Measurements from ENCODE around the gene RAB12. TPM values are rescaled to one million over a fixed set of nuclear protein-coding genes. Genes with fewer than 3 reads are reported as not detected.

Gene RAB12
- total and polyA plus RNA-seq, 2 donors: 52.0 to 81.8 TPM

DNA sequence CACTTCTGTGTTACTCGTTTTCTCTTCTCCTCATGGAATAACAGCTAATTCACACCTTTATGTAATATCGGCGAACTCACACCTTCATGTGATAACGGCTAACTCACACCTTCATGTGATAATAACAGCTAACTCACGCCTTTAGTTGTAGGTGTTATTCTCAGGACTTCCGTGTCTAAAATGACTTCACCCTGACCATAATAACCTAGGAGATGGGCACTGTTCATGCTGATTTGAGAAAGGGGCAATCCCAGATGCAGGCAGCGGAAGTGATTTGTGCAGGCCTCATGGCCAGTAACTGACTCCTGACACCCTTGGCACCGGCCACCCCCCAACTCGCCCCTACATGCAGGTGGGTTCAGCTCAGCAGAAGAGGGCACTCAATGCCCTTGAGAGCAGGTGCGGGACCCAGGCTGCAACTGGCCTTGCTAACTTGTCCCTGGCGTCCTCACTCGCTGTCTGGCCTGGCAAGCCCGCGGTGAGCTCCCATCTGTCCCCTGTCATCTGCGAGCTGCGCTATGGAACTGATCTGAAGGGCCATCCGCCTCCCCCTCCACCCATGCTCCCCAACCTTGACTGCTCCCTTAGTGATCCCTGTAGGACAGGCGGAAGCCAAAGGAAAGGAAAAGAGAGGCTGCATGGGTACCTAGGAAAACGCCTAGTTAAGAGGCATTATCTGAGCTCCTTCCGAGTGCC is 53.5 kb downstream of the RAB12 start:
- Histone ChIP-seq H3K36me3 (ENCODE audit: insufficient read depth) (no peaks in the 10 kb centered on the region), H3K27ac (ENCODE audit: low read depth) (no peak overlapping the region), H3K4me1 (ENCODE audit: insufficient read depth) (no peaks in the 10 kb centered on the region), H3K4me3 (ENCODE audit: low read depth, low read length) (no peak overlapping the region)
- no peak for DNase-seq (ENCODE audit: extremely low spot score)
- 87% methylated on average over 20 of the region's 20 CpGs for WGBS

DNA sequence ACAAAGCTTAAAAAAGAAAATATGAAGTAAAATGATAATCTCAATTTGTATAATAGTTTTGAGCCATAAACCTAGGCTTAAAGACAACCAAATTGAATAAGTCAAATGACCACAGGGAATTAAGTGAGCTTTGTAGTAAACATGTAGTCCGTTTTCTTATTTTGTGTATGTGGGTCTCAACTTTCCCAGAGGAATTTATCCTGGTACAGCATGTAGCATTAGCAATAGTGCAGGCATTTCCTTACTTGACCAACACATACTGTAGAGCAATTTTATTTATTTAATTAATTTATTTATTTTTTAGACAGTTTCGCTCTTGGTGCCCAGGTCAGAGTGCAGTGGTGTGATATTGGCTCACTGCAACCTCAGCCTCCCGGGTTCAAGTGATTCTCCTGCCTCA is 58.6 kb downstream of the RAB12 start:
- Histone ChIP-seq H3K4me3 (ENCODE audit: low read depth, low read length) (no peak overlapping the region), H3K36me3 (ENCODE audit: insufficient read depth) (no peaks in the 10 kb centered on the region), H3K27ac (ENCODE audit: low read depth) (no peak overlapping the region), H3K4me1 (ENCODE audit: insufficient read depth) (no peaks in the 10 kb centered on the region)
- no peak for DNase-seq (ENCODE audit: extremely low spot score)
- 90% methylated on average over 3 of the region's 3 CpGs for WGBS

DNA sequence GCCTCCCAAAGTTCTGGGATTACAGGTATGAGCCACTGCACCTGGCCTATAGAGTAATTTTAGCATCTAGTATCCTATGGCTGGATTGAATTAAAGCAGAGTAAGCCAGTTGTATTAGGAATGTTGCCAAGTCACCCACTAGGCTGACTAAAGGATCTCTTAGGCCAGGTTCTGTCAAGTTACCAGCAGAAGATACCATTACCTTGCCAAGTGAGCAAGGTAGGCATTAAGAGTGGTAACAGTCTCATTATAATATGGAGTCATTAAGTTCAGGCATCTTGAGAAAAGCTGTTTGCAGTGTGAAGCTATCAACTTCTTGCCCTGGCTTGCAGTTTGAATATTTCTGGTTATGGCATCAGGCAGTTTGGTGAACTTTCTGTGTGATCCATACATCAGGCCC is 59.1 kb downstream of the RAB12 start:
- DNase-seq (ENCODE audit: extremely low spot score): no peak
- no peaks in the 10 kb centered on the region for H3K36me3 ChIP-seq (ENCODE audit: insufficient read depth)
- H3K4me1 ChIP-seq (ENCODE audit: insufficient read depth): no peaks in the 10 kb centered on the region
- H3K4me3 ChIP-seq (ENCODE audit: low read depth, low read length): no peak overlapping the region
- H3K27ac ChIP-seq (ENCODE audit: low read depth): no peak overlapping the region

DNA sequence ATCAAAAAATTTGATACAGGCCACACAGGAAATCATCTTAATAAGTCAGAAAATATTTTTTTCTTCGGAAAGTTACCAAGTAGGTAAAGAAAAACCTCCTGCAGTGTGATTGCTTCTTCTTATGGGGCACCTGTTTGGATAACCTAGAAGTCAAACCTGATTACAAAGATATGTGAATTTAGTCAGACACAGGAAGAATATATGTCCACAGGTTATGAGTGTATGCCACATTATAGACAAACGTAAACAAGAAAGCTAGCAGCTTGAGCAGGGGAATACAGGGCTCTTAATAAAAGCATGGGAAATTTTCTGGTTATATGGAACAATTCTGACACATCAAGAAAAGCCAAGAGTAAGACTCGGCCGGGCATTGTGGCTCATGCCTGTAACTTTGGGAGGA is 60.3 kb downstream of the RAB12 start:
- 71% methylated on average over 4 of the region's 4 CpGs for WGBS
- Histone ChIP-seq H3K27ac (ENCODE audit: low read depth) (peak overlapping the region; percentile 5), H3K36me3 (ENCODE audit: insufficient read depth) (no peaks in the 10 kb centered on the region), H3K4me3 (ENCODE audit: low read depth, low read length) (no peak overlapping the region), H3K4me1 (ENCODE audit: insufficient read depth) (no peaks in the 10 kb centered on the region)
- DNase-seq (ENCODE audit: extremely low spot score): no peak

DNA sequence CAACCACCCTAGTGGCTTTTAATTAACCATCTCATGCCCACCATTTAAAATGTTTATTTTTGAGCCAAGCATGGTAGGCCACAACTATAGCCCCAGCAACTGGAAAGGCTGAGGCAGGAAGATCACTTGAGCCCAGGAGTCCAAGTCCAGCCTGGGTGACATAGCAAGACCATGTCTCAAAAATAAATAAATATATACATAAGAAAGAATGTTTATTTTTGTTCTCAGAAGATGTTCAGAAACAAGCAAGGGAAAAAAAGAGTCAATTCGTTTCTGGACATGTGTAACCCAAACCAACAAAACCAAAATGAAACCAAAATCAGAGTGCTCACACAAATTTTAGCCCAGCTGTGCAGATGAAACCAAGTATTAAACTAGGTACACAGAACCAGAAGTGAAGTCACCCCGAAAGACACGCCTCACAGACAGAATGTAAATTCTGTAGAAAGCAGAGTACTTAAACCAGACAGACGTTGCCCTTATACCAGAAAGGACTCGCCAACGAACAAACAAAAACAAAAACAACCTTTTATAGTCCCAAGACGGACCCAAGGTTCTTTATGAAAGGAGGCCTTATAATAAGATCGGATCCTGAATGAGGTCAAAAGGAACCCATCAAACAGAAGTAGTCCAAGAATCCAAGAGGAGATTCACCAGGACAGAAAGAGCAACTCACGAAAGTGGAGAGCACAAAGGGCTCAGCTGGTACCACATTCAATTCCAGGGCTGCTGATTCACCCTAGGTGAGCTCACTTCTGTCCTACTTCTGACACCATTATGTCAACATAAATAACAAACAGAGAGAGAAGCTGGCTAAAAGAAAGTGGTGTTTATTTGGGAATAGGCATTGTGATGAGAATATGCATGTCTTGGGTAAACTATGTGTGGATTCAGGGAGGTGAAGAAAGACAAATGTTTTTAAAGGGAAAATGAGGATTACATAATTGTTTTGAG is 64.3 kb downstream of the RAB12 start:
- DNase-seq (ENCODE audit: extremely low spot score): no peak
- Histone ChIP-seq H3K27ac (ENCODE audit: low read depth) (no peak overlapping the region), H3K4me1 (ENCODE audit: insufficient read depth) (no peaks in the 10 kb centered on the region), H3K36me3 (ENCODE audit: insufficient read depth) (no peaks in the 10 kb centered on the region), H3K4me3 (ENCODE audit: low read depth, low read length) (no peak overlapping the region)
- WGBS: 91% methylated on average over 9 of the region's 9 CpGs

DNA sequence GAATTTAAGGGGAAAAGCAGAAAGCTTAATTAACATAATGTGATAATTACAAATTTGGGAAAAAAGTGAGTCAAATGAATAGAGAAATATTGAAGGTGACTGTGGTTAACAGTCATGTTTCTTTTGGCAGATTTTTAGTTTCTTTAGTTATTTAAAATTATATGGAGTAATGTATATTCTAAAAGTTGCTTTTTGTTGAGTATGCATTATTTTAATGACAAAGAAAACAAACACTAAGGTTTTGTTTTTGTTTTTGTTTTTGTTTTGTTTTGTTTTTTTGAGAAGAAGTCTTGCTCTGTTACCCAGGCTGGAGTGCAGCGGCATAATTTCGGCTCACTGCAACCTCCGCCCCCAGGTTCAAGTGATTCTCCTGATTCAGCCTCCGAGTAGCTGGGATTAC is 65.8 kb downstream of the RAB12 start:
- H3K4me3 ChIP-seq (ENCODE audit: low read depth, low read length): no peak overlapping the region
- DNase-seq (ENCODE audit: extremely low spot score): no peak
- WGBS: 96% methylated on average over 4 of the region's 4 CpGs

DNA sequence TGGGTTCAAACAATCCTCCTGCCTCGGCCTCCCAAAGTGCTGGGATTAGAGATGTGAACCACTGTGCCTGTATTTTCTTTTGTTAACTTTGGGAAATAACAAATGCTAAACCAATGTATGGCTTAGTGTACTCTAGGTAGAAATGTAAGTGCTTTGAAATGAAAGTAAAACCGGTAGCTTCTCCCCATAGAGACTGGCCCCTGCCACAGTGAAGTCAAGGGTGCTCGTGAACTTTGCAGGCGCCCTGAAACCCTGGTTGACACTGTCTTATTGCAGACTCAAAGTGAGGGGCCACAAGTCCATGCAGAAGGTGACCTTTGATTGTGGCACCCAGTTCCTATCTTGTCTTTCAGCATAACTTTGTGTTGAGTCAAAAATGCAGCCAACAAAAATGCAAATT is 72.0 kb downstream of the RAB12 start:
- no peaks in the 10 kb centered on the region for H3K4me1 ChIP-seq (ENCODE audit: insufficient read depth)
- no peak overlapping the region for H3K4me3 ChIP-seq (ENCODE audit: low read depth, low read length)
- no peaks in the 10 kb centered on the region for H3K36me3 ChIP-seq (ENCODE audit: insufficient read depth)
- DNase-seq (ENCODE audit: extremely low spot score): no peak
- H3K27ac ChIP-seq (ENCODE audit: low read depth): no peak overlapping the region
- 89% methylated on average over 4 of the region's 4 CpGs for WGBS

More for the DNA sequence above, 65.8 kb downstream of the RAB12 start:
- Histone ChIP-seq H3K27ac (ENCODE audit: low read depth) (no peak overlapping the region), H3K4me1 (ENCODE audit: insufficient read depth) (no peaks in the 10 kb centered on the region), H3K36me3 (ENCODE audit: insufficient read depth) (no peaks in the 10 kb centered on the region)

DNA sequence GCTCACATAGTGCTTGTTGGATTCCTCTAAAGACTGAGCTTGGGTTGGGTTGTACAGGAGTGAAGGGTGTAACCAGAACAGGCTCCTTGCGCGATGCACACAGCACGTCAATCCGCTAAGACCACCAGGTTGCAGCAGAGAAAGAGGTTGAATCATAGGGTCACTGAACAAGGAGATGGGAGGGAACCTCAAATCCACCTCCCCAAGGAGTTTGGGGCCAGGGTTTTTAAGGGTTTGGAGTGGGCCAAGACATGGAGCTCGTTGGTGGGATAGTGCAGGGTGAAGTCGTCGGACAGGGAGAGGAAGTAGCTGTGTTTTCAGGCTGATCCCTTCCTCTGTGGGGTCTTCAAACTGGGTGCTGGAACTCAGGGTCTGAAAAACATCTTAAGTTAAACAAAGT is 75.3 kb downstream of the RAB12 start:
- no peak for DNase-seq (ENCODE audit: extremely low spot score)
- Histone ChIP-seq H3K36me3 (ENCODE audit: insufficient read depth) (no peaks in the 10 kb centered on the region), H3K4me3 (ENCODE audit: low read depth, low read length) (no peak overlapping the region), H3K27ac (ENCODE audit: low read depth) (no peak overlapping the region), H3K4me1 (ENCODE audit: insufficient read depth) (no peaks in the 10 kb centered on the region)
- 91% methylated on average over 7 of the region's 7 CpGs for WGBS

DNA sequence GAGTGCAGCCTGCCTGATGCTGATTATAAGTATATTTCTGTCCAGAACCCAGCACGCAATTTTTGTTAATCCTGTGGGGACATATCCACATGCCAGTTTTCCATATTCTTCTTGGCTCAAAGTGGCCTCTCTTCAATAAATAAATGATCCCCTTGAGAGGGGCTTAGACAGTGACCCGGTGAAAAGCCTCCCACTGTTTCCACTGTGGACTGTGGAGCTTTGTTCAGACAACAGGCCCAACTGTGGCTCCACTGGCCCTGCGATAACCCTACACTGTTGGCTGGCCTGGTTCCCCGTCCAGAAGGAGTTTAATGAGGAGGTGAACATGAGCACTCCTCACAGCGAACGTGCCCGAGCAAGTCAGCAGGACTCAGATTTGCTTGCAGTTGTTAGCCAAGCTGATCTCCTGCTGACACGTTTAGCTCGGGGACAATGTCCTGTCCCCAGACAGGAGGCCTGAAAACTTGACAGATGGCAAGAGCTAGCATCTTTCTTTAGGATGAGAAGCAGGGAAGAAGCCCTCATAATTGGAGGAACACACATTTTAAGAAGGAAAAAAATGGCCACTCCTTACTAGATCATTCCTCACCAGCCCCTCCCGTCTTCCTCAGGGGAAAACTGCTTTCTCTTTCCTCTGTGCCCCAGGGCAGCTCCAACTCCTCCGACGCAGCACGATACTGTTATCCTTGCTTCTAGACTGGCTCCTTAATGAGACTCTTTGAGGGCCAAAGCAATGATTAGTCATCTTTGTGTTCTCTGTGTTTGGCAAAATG is 76.1 kb downstream of the RAB12 start:
- peak; percentile 50 for DNase-seq (ENCODE audit: extremely low spot score)
- WGBS: 73% methylated on average over 13 of the region's 13 CpGs
- Histone ChIP-seq H3K4me1 (ENCODE audit: insufficient read depth) (no peaks in the 10 kb centered on the region), H3K4me3 (ENCODE audit: low read depth, low read length) (no peak overlapping the region), H3K36me3 (ENCODE audit: insufficient read depth) (no peaks in the 10 kb centered on the region), H3K27ac (ENCODE audit: low read depth) (peak overlapping the region; percentile 39)

DNA sequence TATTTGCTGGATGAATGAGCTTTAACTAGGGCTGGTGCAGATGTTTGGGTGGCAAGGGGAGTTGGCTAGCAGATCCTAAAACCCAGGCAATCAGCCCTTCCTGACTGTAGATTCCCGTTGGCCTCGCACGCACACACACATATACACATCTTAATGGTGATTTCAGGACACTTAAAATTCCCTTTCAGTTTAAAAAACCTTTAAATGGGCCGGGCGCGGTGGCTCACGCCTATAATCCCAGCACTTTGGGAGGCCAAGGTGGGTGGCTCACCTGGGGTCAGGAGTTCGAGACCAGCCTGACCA is 76.6 kb downstream of the RAB12 start:
- Histone ChIP-seq H3K27ac (ENCODE audit: low read depth) (no peak overlapping the region), H3K36me3 (ENCODE audit: insufficient read depth) (no peaks in the 10 kb centered on the region), H3K4me3 (ENCODE audit: low read depth, low read length) (no peak overlapping the region), H3K4me1 (ENCODE audit: insufficient read depth) (no peaks in the 10 kb centered on the region)
- 93% methylated on average over 8 of the region's 8 CpGs for WGBS
- no peak for DNase-seq (ENCODE audit: extremely low spot score)

DNA sequence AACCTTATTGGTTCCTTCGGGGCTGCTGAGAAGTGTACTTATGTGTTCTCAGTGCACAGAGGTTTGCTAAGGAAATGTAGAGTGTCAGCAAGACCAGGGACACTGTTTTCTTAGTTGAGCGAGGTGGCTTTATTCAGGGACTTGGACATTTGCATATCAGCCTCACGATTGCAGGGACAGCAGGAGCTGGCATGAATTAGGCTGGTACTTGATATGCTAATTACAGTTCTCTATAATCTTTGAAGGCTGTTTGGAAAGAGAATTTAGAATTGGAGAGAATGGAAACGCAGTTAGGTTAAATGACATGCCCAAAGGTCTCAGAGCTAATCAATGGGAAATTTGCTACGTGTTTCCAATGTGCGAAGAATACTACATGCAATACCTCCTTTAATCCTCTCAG is 77.4 kb downstream of the RAB12 start:
- no peak overlapping the region for H3K4me3 ChIP-seq (ENCODE audit: low read depth, low read length)
- DNase-seq (ENCODE audit: extremely low spot score): no peak
- H3K4me1 ChIP-seq (ENCODE audit: insufficient read depth): no peaks in the 10 kb centered on the region
- 83% methylated on average over 6 of the region's 6 CpGs for WGBS
- no peaks in the 10 kb centered on the region for H3K36me3 ChIP-seq (ENCODE audit: insufficient read depth)
- H3K27ac ChIP-seq (ENCODE audit: low read depth): no peak overlapping the region

DNA sequence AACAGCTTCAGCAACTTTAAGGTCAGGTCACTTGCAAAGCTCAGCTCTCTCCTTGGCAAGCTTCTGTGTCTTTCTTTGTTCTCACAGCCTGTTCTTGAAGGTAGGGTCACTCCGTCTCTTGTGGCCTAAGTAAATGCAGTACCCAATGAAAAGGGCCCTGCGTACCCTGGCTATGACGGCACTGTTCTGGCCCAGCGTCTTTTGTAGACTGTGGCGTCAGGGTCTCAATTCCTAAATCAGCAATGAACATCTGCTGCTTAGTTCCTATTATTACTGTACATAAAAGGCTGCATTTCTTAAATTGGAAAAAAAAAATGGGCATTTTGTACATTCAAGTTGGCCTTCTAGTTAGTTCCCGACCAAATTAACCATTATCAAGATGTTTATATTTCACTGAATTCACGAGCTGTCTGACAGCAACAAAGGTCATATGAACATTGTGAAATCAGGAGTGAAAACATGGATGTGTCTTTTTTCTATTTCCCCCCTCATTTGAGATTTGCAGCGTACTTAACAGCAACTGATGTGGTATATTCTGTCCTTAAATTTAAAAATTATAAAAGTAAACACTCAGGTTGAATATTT is 79.1 kb downstream of the RAB12 start:
- Histone ChIP-seq H3K36me3 (ENCODE audit: insufficient read depth) (no peaks in the 10 kb centered on the region), H3K4me1 (ENCODE audit: insufficient read depth) (no peaks in the 10 kb centered on the region), H3K4me3 (ENCODE audit: low read depth, low read length) (no peak overlapping the region), H3K27ac (ENCODE audit: low read depth) (no peak overlapping the region)
- WGBS: 57% methylated on average over 8 of the region's 8 CpGs
- DNase-seq (ENCODE audit: extremely low spot score): no peak

DNA sequence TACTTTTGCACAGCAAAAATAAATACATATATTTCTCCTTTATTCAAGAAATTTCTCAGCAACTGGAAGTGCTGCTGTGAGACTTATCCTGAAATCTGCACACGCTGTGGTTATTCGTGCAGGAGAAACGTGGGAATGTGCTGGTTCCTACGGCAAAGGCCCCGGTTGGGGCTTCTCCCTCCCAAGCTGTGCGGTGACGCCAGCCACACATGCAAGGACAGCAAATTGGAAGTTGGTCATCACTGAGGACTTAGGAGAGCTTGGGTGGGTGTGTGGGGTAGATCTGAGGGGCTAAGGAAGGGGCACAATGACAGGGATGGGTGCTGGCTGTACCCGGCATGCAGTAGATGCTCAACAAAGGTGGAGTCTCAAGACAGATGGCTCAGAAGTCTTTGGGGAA is 79.6 kb downstream of the RAB12 start:
- Histone ChIP-seq H3K4me3 (ENCODE audit: low read depth, low read length) (no peak overlapping the region), H3K36me3 (ENCODE audit: insufficient read depth) (no peaks in the 10 kb centered on the region), H3K27ac (ENCODE audit: low read depth) (no peak overlapping the region), H3K4me1 (ENCODE audit: insufficient read depth) (no peaks in the 10 kb centered on the region)
- WGBS: 81% methylated on average over 8 of the region's 8 CpGs
- DNase-seq (ENCODE audit: extremely low spot score): no peak
